Measurements from ENCODE around the gene CAMSAP1. TPM values are rescaled to one million over a fixed set of nuclear protein-coding genes. Genes with fewer than 3 reads are reported as not detected.
"Not testable (repeated sequence)": the region's sequence is repeated elsewhere in the genome, so short reads cannot be mapped to it uniquely, and the experiment has no call there.

Gene CAMSAP1
- polyA plus RNA-seq, 3 donors: 0.71 to 9.0 (median 0.75) TPM

DNA sequence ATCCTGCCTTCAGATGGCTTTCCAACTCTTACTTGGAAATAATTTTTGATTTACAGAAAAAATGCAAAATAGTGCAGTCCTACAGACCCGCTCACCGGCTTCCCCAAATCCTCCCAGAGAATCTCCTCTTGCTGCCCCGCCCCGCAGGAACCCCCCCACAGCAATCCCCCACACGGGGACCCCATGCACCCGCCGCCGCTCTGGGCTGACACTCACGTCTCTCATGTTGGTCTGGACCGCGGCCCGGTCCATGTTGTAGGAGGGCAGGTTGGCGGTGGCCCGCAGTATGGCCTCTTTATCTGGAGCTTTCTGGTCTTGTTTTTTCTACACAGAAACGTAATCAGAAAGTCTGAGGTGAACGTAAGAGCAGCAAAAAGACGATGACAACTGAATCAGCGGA, 40.2 kb upstream of the CAMSAP1 start:
- H3K27ac ChIP-seq (ENCODE audit: low read depth in 1 of 2, low read length in 2 of 2): no peak overlapping the region
- Mint-ChIP-seq H3K4me1 (no peaks in the 10 kb centered on the region), H3K9me3 (no peaks in the 10 kb centered on the region), H3K4me3 (no peak overlapping the region), H3K27me3 (ENCODE audit: low read depth in 3 of 3) (no peaks in the 10 kb centered on the region), H3K36me3 (peaks cover 83 to 85% of the 10 kb centered on the region in 2 donors), H3K27ac (peak overlapping the region in 1 of 7 donors; percentile 22)
- WGBS (ENCODE audit: insufficient coverage): 95% methylated on average over 17 of the region's 18 CpGs
- TF ChIP-seq, protein P1, sequence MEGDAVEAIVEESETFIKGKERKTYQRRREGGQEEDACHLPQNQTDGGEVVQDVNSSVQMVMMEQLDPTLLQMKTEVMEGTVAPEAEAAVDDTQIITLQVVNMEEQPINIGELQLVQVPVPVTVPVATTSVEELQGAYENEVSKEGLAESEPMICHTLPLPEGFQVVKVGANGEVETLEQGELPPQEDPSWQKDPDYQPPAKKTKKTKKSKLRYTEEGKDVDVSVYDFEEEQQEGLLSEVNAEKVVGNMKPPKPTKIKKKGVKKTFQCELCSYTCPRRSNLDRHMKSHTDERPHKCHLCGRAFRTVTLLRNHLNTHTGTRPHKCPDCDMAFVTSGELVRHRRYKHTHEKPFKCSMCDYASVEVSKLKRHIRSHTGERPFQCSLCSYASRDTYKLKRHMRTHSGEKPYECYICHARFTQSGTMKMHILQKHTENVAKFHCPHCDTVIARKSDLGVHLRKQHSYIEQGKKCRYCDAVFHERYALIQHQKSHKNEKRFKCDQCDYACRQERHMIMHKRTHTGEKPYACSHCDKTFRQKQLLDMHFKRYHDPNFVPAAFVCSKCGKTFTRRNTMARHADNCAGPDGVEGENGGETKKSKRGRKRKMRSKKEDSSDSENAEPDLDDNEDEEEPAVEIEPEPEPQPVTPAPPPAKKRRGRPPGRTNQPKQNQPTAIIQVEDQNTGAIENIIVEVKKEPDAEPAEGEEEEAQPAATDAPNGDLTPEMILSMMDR (IDR thresholded peaks at IDR 0.05): no peak
- H3K4me3 ChIP-seq (replicated peaks in 1 of 3; ENCODE audit: low read depth in 2 of 3, low read length in 3 of 3): no peak overlapping the region
- H4K20me1 ChIP-seq (ENCODE audit: insufficient read depth, low read length): peaks cover 64% of the 10 kb centered on the region
- no peaks in the 10 kb centered on the region for H3K4me1 ChIP-seq (ENCODE audit: control insufficient read depth in 1 of 2, insufficient read depth in 2 of 2, low read length in 2 of 2)
- no peaks in the 10 kb centered on the region for H3K9me3 ChIP-seq (replicated peaks in 1 of 2; ENCODE audit: control insufficient read depth in 1 of 2, insufficient read depth in 1 of 2, low read length in 2 of 2)
- no peak overlapping the region for H3K4me2 ChIP-seq (replicated peaks; ENCODE audit: extremely low read depth, low read length, poor library complexity, severe bottlenecking)
- no peak for DNase-seq
- H3K9ac ChIP-seq (ENCODE audit: insufficient read depth, low read length, poor library complexity, severe bottlenecking): no peak overlapping the region
- no peaks in the 10 kb centered on the region for H3K79me2 ChIP-seq (ENCODE audit: insufficient read depth, low read length)
- peaks cover 84 to 98% of the 10 kb centered on the region in 2 donors for H3K36me3 ChIP-seq (replicated peaks in 1 of 2; ENCODE audit: control insufficient read depth in 1 of 2, insufficient read depth in 2 of 2, low read length in 2 of 2)
- H3K27me3 ChIP-seq (ENCODE audit: control insufficient read depth in 2 of 2, insufficient read depth in 2 of 2, low read length in 2 of 2): no peaks in the 10 kb centered on the region
- H2AFZ ChIP-seq (ENCODE audit: insufficient read depth, low read depth, low read length, poor library complexity, severe bottlenecking): no peak overlapping the region
- intact Hi-C loops (cut with micrococcal nuclease): no loop called here

DNA sequence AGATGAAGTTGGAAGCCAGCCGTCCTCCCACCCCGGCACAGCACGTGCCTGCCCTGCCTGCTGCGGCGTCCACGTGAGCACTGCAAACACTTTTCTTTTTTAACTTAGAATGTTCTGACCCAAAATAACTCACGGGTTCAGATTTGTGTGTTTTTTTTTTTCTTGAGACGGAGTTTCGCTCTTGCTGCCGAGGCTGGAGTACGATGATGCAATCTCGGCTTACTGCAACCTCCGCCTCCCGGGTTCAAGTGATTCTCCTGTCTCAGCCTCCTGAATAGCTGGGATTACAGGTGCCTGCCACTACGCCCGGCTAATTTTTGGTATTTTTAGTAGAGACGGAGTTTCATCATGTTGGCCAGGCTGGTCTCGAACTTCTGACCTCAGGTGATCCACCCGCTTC, 39.8 kb upstream of the CAMSAP1 start:
- H3K9me3 Mint-ChIP-seq; DNase-seq; H3K27ac ChIP-seq (ENCODE audit: low read depth in 1 of 2, low read length in 2 of 2); H3K27me3 ChIP-seq (ENCODE audit: control insufficient read depth in 2 of 2, insufficient read depth in 2 of 2, low read length in 2 of 2); H3K4me1 Mint-ChIP-seq; H3K4me3 ChIP-seq (replicated peaks in 1 of 3; ENCODE audit: low read depth in 2 of 3, low read length in 3 of 3); H3K79me2 ChIP-seq (ENCODE audit: insufficient read depth, low read length); intact Hi-C loops (cut with micrococcal nuclease); H3K4me2 ChIP-seq (replicated peaks; ENCODE audit: extremely low read depth, low read length, poor library complexity, severe bottlenecking); H3K27me3 Mint-ChIP-seq (ENCODE audit: low read depth in 3 of 3); H3K4me1 ChIP-seq (ENCODE audit: control insufficient read depth in 1 of 2, insufficient read depth in 2 of 2, low read length in 2 of 2); H3K4me3 Mint-ChIP-seq; H3K9ac ChIP-seq (ENCODE audit: insufficient read depth, low read length, poor library complexity, severe bottlenecking); H2AFZ ChIP-seq (ENCODE audit: insufficient read depth, low read depth, low read length, poor library complexity, severe bottlenecking); H3K27ac Mint-ChIP-seq; H3K9me3 ChIP-seq (replicated peaks in 1 of 2; ENCODE audit: control insufficient read depth in 1 of 2, insufficient read depth in 1 of 2, low read length in 2 of 2): not testable (repeated sequence)
- H3K36me3 ChIP-seq (replicated peaks in 1 of 2; ENCODE audit: control insufficient read depth in 1 of 2, insufficient read depth in 2 of 2, low read length in 2 of 2): peaks cover 84 to 98% of the 10 kb centered on the region in 2 donors
- WGBS (ENCODE audit: insufficient coverage): 97% methylated on average over 16 of the region's 19 CpGs
- H4K20me1 ChIP-seq (ENCODE audit: insufficient read depth, low read length): peaks cover 66% of the 10 kb centered on the region
- peaks cover 83 to 85% of the 10 kb centered on the region in 2 donors for H3K36me3 Mint-ChIP-seq

All from CD14-positive monocyte (primary cell).